BLaER1 (cell line): Measurements from ENCODE around the gene CNNM2.
"Not testable (repeated sequence)": the region's sequence is repeated elsewhere in the genome, so short reads cannot be mapped to it uniquely, and the experiment has no call there.

Experiments used
- H3K27ac ChIP-seq: shearing (Covaris generic); formaldehyde crosslinking; 2 replicates; pipeline ENCODE4 v1.8.1; 2022
- H3K27me3 ChIP-seq: shearing (Covaris generic); formaldehyde crosslinking; 2 replicates; pipeline ENCODE4 v1.8.1; 2022
- H3K36me3 ChIP-seq: shearing (Covaris generic); formaldehyde crosslinking; 2 replicates; pipeline ENCODE4 v1.8.1; 2022
- H3K4me1 ChIP-seq: shearing (Covaris generic); formaldehyde crosslinking; 2 replicates; pipeline ENCODE4 v1.8.1; 2022
- H3K4me2 ChIP-seq: shearing (Covaris generic); formaldehyde crosslinking; 2 replicates; pipeline ENCODE4 v1.8.1; 2022
- H3K4me3 ChIP-seq: shearing (Covaris generic); formaldehyde crosslinking; 2 replicates; pipeline ENCODE4 v1.8.1; 2022
- H3K9ac ChIP-seq: shearing (Covaris generic); formaldehyde crosslinking; 2 replicates; pipeline ENCODE4 v1.8.1; 2022
- H3K9me3 ChIP-seq: shearing (Covaris generic); formaldehyde crosslinking; 2 replicates; pipeline ENCODE4 v1.8.1; 2022
- H4K20me1 ChIP-seq: shearing (Covaris generic); formaldehyde crosslinking; 2 replicates; pipeline ENCODE4 v1.8.1; 2022
- Cebpa-rat ChIP-seq: shearing (Covaris generic); IDR thresholded peaks from 2 replicates; pipeline ENCODE4 v1.8.1; 2022

The CNNM2 gene

GRCh38 chr10:102985811-102986210 is 67.7 kb downstream of the CNNM2 start:
- Histone ChIP-seq H4K20me1 (no peaks in the 10 kb centered on the region), H3K36me3 (no peaks in the 10 kb centered on the region), H3K4me3 (no peak overlapping the region), H3K27ac (no peak overlapping the region), H3K9ac (no peak overlapping the region), H3K4me1 (no peaks in the 10 kb centered on the region), H3K27me3 (no peaks in the 10 kb centered on the region), H3K4me2 (no peak overlapping the region), H3K9me3 (no peaks in the 10 kb centered on the region)
- TF ChIP-seq Cebpa-rat: no peak

GRCh38 chr10:102988404-102989314 is 70.6 kb downstream of the CNNM2 start:
- TF ChIP-seq Cebpa-rat: no peak
- no peaks in the 10 kb centered on the region for H3K4me1 ChIP-seq
- H3K9ac ChIP-seq: no peak overlapping the region
- H4K20me1 ChIP-seq: no peaks in the 10 kb centered on the region
- no peaks in the 10 kb centered on the region for H3K36me3 ChIP-seq
- H3K27me3 ChIP-seq: no peaks in the 10 kb centered on the region
- H3K9me3 ChIP-seq: no peaks in the 10 kb centered on the region
- no peak overlapping the region for H3K27ac ChIP-seq
- H3K4me3 ChIP-seq: no peak overlapping the region
- H3K4me2 ChIP-seq: no peak overlapping the region

DNA sequence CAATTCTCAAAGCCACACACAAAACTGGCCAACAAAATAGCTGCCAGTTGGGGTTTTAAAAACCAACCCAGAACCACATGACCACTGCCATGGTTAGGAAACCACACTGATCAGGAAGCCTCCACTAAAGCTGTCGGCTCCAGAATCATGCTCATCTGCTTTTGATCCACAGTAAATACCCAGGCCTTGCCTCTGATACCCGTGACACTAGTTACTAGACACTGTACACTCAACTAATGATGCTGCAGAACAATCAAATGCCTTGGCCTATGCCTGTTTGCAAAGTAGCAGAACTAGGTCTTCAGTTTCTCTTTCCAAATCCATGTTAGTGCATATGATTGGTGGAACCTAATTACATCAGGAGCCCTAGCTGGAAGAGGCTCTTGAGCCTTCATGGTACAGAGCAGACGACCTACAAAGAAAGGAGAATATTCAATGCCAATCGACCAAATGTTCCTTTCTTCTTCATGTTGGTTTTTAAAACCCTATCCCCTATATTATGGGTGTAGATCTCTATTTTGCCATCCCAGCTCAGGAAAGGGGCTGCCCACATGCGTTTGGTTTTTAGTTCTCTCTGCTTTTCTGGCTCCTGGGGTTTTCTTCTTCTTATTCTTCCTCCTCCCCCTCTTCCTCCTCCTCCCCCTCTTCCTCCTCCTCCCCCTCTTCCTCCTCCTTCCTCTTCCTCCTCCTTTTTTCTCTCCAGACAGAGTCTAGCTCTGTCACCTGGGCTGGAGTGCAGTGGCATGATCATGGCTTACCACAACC is 76.6 kb downstream of the CNNM2 start:
- Histone ChIP-seq H3K9ac (no peak overlapping the region), H3K4me2 (peak overlapping the region; percentile 36), H3K27ac (no peak overlapping the region), H3K36me3 (no peaks in the 10 kb centered on the region), H3K4me1 (peaks cover 9% of the 10 kb centered on the region), H3K27me3 (no peaks in the 10 kb centered on the region), H3K4me3 (no peak overlapping the region), H3K9me3 (no peaks in the 10 kb centered on the region), H4K20me1 (no peaks in the 10 kb centered on the region)
- no peak for TF ChIP-seq Cebpa-rat

DNA sequence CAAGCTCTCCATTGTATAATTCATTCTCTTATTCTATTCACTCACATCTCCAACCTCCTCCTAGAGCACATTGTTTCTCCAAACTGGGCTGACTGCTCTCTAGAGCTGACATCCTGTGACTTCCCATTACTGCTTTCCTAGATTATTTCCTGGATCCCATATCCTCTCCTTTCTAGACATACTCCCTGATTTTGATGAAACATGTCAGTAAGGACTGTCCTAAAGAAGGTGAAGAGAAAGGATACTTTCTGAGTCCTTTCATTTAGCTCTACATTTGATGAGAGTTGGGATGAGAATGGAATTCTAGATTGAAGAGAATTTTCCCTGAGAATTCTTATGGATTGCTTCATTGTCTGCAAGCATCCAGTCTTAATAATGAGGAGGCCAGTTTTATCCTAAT is 78.8 kb downstream of the CNNM2 start:
- H3K4me2 ChIP-seq: no peak overlapping the region
- no peaks in the 10 kb centered on the region for H3K27me3 ChIP-seq
- no peaks in the 10 kb centered on the region for H3K9me3 ChIP-seq
- TF ChIP-seq Cebpa-rat: no peak
- no peaks in the 10 kb centered on the region for H3K36me3 ChIP-seq
- no peak overlapping the region for H3K4me3 ChIP-seq
- H3K9ac ChIP-seq: no peak overlapping the region
- H4K20me1 ChIP-seq: no peaks in the 10 kb centered on the region
- no peak overlapping the region for H3K27ac ChIP-seq
- peaks cover 10% of the 10 kb centered on the region for H3K4me1 ChIP-seq

DNA sequence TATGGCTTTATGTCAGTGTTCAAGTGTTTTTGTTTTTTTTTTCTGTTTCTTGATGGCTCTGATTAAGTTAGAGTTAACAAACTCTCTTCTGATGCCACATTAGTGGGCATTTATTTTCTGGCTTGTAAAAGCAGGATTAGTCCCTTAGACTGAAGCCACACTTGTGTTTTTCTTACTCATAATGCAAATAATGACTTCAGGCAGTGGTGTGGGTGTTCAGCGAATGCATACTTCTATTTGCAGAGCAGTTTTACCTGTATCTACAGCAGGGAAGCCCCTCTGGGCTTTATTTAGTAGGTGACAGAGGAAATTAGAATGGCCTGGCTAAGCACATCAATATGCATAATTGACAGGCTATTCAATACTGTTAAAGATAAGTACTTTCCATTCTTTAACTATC is 79.9 kb downstream of the CNNM2 start:
- H4K20me1 ChIP-seq: no peaks in the 10 kb centered on the region
- no peak overlapping the region for H3K4me3 ChIP-seq
- TF ChIP-seq Cebpa-rat: no peak
- peaks cover 21% of the 10 kb centered on the region for H3K4me1 ChIP-seq
- H3K27ac ChIP-seq: no peak overlapping the region
- no peaks in the 10 kb centered on the region for H3K36me3 ChIP-seq
- H3K27me3 ChIP-seq: no peaks in the 10 kb centered on the region
- H3K9ac ChIP-seq: no peak overlapping the region
- no peak overlapping the region for H3K4me2 ChIP-seq
- peaks cover under 1% of the 10 kb centered on the region; the same call in 1 of the 2 replicates for H3K9me3 ChIP-seq

GRCh38 chr10:102998399-102998907 is 80.4 kb downstream of the CNNM2 start:
- no peaks in the 10 kb centered on the region for H3K36me3 ChIP-seq
- H3K9ac ChIP-seq: no peak overlapping the region
- no peak for TF ChIP-seq Cebpa-rat
- H3K27ac ChIP-seq: no peak overlapping the region
- H4K20me1 ChIP-seq: no peaks in the 10 kb centered on the region
- no peak overlapping the region for H3K4me3 ChIP-seq
- H3K4me1 ChIP-seq: peaks cover 25% of the 10 kb centered on the region
- H3K27me3 ChIP-seq: no peaks in the 10 kb centered on the region
- H3K4me2 ChIP-seq: no peak overlapping the region
- H3K9me3 ChIP-seq: peaks cover 5% of the 10 kb centered on the region; the same call in 1 of the 2 replicates

DNA sequence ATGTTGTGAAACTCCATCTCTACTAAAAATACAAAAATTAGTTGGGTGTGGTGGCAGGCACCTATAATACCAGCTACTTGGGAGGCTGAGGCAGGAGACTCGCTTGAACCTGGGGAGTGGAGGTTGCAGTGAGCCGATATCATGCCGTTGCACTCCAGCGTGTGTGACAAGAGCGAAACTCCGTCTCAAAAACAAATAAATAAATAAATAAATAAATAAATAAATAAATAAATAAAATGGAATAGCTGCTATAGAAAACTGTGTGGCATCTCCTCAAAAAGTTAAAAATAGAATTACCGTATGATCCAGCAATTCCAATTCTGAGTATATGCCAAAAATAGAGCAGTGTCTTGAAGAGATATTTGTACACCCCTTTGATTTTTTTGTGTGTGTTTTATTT is 82.0 kb downstream of the CNNM2 start:
- not testable (repeated sequence) for H3K27ac ChIP-seq, H3K36me3 ChIP-seq, H3K4me3 ChIP-seq, H3K9ac ChIP-seq, H3K4me2 ChIP-seq, H3K27me3 ChIP-seq, H4K20me1 ChIP-seq
- Histone ChIP-seq H3K9me3 (peaks cover 19% of the 10 kb centered on the region), H3K4me1 (peaks cover 29% of the 10 kb centered on the region)

- Histone ChIP-seq H3K9me3 (peaks cover 55% of the 10 kb centered on the region), H3K4me3 (no peak overlapping the region)
Measured at GRCh38 chr10:103007017-103007416, 88.9 kb downstream of the CNNM2 start.

GRCh38 chr10:103013416-103013815 is 95.3 kb downstream of the CNNM2 start:
- H3K27me3 ChIP-seq: no peaks in the 10 kb centered on the region
- TF ChIP-seq Cebpa-rat: no peak
- H3K9me3 ChIP-seq: peaks cover 3% of the 10 kb centered on the region
- H3K36me3 ChIP-seq: no peaks in the 10 kb centered on the region
- H3K4me1 ChIP-seq: peaks cover 5% of the 10 kb centered on the region; the same call in 1 of the 2 replicates
- no peak overlapping the region for H3K9ac ChIP-seq
- H3K4me2 ChIP-seq: no peak overlapping the region
- no peak overlapping the region for H3K4me3 ChIP-seq
- no peaks in the 10 kb centered on the region for H4K20me1 ChIP-seq
- H3K27ac ChIP-seq: no peak overlapping the region

More at GRCh38 chr10:103007017-103007416, 88.9 kb downstream of the CNNM2 start:
- peaks cover 26% of the 10 kb centered on the region for H3K4me1 ChIP-seq
- no peaks in the 10 kb centered on the region for H4K20me1 ChIP-seq
- no peak overlapping the region for H3K9ac ChIP-seq
- H3K36me3 ChIP-seq: peaks cover 19% of the 10 kb centered on the region; the same call in 1 of the 2 replicates
- no peaks in the 10 kb centered on the region for H3K27me3 ChIP-seq
- H3K4me2 ChIP-seq: no peak overlapping the region
- H3K27ac ChIP-seq: no peak overlapping the region
- no peak for TF ChIP-seq Cebpa-rat

GRCh38 chr10:103019425-103019824 is 101.3 kb downstream of the CNNM2 start:
- Histone ChIP-seq H3K4me1 (peaks cover 5% of the 10 kb centered on the region; the same call in 1 of the 2 replicates), H3K27me3 (no peaks in the 10 kb centered on the region), H3K9ac (no peak overlapping the region), H3K36me3 (no peaks in the 10 kb centered on the region), H3K9me3 (no peaks in the 10 kb centered on the region), H3K4me3 (no peak overlapping the region), H4K20me1 (no peaks in the 10 kb centered on the region), H3K27ac (no peak overlapping the region), H3K4me2 (no peak overlapping the region)
- TF ChIP-seq Cebpa-rat: no peak
